ENCODE data around the gene TSPAN15. TPM values are rescaled to one million over a fixed set of nuclear protein-coding genes. Genes with fewer than 3 reads are reported as not detected.

Gene TSPAN15
- total and polyA plus RNA-seq, 8 donors: 34.4 to 67.9 (median 41.5) TPM

DNA sequence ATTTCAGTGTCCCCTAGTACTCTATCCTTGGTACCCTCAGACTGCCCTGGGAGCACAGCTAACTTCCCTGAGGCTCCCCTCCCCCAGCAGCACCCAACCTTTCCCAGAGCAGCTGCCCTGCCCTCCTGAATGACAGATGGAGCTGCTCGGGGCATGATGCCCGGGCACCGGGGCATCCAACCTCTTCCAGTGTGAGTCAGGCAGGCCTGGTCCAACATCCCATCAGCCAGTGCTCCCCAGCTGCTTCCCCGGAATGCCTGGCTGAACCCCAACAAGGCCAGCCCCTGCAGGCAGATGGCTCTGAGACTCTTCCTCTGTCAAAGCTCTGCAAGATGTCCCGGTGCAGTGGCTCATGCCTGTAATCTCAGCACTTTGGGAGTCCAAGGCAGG is 11.9 kb upstream of the TSPAN15 start:
- Histone ChIP-seq H3K4me1 (peaks cover 14 to 29% of the 10 kb centered on the region in 2 donors), H3K36me3 (no peaks in the 10 kb centered on the region), H3K4me3 (no peak overlapping the region), H3K27ac (peak overlapping the region; percentile 71 to 74), H3K9me3 (no peaks in the 10 kb centered on the region), H3K27me3 (no peaks in the 10 kb centered on the region)
- intact Hi-C loops (cut with DNase I): no loop called here
- ATAC-seq (peak; percentile 77), DNase-seq (peak in 2 of 4 donors; percentile 59 to 82)
- TF ChIP-seq, protein P1, sequence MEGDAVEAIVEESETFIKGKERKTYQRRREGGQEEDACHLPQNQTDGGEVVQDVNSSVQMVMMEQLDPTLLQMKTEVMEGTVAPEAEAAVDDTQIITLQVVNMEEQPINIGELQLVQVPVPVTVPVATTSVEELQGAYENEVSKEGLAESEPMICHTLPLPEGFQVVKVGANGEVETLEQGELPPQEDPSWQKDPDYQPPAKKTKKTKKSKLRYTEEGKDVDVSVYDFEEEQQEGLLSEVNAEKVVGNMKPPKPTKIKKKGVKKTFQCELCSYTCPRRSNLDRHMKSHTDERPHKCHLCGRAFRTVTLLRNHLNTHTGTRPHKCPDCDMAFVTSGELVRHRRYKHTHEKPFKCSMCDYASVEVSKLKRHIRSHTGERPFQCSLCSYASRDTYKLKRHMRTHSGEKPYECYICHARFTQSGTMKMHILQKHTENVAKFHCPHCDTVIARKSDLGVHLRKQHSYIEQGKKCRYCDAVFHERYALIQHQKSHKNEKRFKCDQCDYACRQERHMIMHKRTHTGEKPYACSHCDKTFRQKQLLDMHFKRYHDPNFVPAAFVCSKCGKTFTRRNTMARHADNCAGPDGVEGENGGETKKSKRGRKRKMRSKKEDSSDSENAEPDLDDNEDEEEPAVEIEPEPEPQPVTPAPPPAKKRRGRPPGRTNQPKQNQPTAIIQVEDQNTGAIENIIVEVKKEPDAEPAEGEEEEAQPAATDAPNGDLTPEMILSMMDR (IDR thresholded peaks at IDR 0.05): no peak

DNA sequence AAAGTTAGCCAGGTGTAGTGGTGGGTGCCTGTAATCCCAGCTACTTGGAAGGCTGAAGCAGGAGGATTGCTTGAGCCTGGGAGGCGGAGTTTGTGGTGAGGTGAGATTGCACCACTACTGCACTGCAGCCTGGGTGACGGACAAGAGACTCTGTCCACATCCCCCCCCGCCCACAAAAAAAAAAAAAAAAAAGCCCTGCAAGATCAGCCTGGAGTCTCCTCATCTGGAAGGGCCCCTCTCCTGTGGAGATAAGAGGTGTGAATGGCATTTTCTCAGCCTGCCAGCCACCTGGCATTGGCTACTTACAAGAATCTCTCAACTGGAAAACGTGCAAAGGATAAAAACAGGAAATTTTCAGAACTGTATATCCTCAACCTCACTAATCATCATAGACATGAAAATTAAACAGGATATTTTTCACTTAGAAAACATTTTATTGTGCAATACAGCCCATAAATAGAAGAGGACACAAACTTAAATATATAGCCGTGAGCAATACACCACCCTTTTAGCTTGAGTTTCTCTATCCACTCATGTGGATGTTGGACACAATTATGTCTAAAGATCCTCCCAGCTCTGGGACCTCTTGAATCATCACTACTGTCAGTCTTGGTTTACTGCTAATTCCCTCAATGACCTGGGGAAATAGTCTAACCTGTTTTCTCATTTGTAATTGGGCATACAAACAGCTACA is 11.3 kb upstream of the TSPAN15 start:
- no peaks in the 10 kb centered on the region for H3K27me3 ChIP-seq
- peak in 2 of 4 donors; percentile 72 to 81 for DNase-seq
- peak; percentile 83 for ATAC-seq
- H3K4me3 ChIP-seq: no peak overlapping the region
- peaks cover 14 to 31% of the 10 kb centered on the region in 2 donors for H3K4me1 ChIP-seq
- H3K27ac ChIP-seq: peak overlapping the region; percentile 71 to 74
- H3K36me3 ChIP-seq: no peaks in the 10 kb centered on the region
- intact Hi-C loops (cut with DNase I): no loop called here
- no peaks in the 10 kb centered on the region for H3K9me3 ChIP-seq
- TF ChIP-seq, protein P1 (IDR thresholded peaks at IDR 0.05): no peak

DNA sequence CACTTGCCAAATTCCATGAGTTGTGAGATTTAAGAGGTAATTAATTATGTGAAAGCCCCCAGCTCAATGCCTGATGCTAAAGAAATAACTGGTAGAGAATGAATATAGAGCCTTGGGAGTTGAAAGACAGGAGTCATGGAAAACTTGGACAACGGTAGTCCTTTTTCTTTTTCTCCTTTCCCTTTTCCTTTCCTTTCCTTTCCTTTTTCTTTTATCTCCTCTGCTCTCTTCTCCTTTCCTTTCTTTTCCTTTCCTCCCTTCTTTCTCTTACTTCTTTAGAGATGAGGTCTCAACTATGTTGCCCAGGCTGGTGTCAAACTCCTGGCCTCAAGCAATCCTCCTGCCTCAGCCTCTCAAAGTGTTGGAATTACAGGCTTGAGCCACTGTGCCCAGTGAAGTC is 7.9 kb upstream of the TSPAN15 start:
- TF ChIP-seq, protein P1 (IDR thresholded peaks at IDR 0.05): no peak
- H3K36me3 ChIP-seq: no peaks in the 10 kb centered on the region
- H3K4me1 ChIP-seq: peaks cover 24 to 39% of the 10 kb centered on the region in 2 donors
- no peak overlapping the region for H3K4me3 ChIP-seq
- DNase-seq (no peak), ATAC-seq (no peak)
- H3K27ac ChIP-seq: no peak overlapping the region
- intact Hi-C loops (cut with DNase I): no loop called here
- no peaks in the 10 kb centered on the region for H3K9me3 ChIP-seq
- H3K27me3 ChIP-seq: no peaks in the 10 kb centered on the region

DNA sequence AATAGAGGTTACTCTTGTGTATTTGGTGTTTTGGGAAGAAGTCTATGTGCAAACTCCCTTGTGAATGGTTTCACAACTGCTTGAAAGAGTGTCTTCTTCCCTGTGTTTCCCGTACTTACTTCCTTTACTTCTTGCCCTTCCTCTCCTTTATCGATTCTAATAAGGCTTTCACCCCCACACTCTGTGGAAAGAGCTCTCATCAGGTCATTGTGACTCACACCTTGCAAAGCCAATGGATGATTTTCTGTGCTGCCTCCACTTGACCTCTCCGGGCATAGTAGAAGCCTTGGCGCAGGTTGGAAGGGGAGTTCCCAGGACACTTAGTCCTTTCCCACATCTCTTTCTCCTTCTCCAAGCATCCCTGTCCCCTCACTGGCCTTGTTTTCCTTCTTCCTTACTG is 6.2 kb upstream of the TSPAN15 start:
- Histone ChIP-seq H3K4me1 (peaks cover 15 to 28% of the 10 kb centered on the region in 2 donors), H3K36me3 (no peaks in the 10 kb centered on the region), H3K9me3 (no peaks in the 10 kb centered on the region), H3K4me3 (no peak overlapping the region), H3K27me3 (no peaks in the 10 kb centered on the region), H3K27ac (no peak overlapping the region)
- DNase-seq (no peak), ATAC-seq (peak; percentile 52)
- intact Hi-C loops (cut with DNase I): no loop called here
- TF ChIP-seq, protein P1 (IDR thresholded peaks at IDR 0.05): no peak

DNA sequence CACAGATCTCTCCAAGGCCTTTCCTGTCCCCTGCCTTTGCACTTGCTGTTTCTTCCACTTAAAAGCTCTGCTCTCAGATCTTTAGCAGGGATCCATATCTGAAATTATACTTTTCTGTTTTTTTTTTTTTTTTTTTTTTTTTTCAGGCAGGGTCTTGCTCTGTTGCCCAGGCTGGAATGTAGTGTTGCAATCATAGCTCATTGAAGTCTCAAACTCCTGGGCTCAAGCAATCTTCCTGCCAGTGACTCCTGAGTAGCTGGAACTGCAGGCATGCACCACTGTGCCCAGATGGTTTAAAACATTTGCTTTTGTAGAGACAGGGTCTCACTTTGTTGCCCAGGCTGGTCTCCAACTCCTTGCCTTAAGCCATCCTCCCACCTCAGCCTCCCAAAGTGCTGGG is 5.0 kb upstream of the TSPAN15 start:
- no peak for DNase-seq
- no peak overlapping the region for H3K4me3 ChIP-seq
- H3K4me1 ChIP-seq: peaks cover 22 to 36% of the 10 kb centered on the region in 2 donors
- intact Hi-C loops (cut with DNase I): no loop called here
- no peaks in the 10 kb centered on the region for H3K36me3 ChIP-seq
- H3K27ac ChIP-seq: peak overlapping the region; percentile 35 to 48
- no peak for ATAC-seq
- peaks cover 0 to 5% of the 10 kb centered on the region in 2 donors for H3K27me3 ChIP-seq
- no peaks in the 10 kb centered on the region for H3K9me3 ChIP-seq
- TF ChIP-seq, protein P1 (IDR thresholded peaks at IDR 0.05): no peak

Measured in left lung (tissue), 10 donors.